HG03432 (cell line): Measurements from ENCODE around the gene ALG1.
"Not testable (repeated sequence)": the region's sequence is repeated elsewhere in the genome, so short reads cannot be mapped to it uniquely, and the experiment has no call there.

Experiments used
- ATAC-seq: cut with Tn5 transposase; IDR thresholded peaks from one replicate; pipeline ENCODE4 v1.9.1; 2021; ENCODE audit warnings: mild to moderate bottlenecking, moderate library complexity; ENCODE audit not compliant: unreplicated experiment

ALG1 gene

DNA sequence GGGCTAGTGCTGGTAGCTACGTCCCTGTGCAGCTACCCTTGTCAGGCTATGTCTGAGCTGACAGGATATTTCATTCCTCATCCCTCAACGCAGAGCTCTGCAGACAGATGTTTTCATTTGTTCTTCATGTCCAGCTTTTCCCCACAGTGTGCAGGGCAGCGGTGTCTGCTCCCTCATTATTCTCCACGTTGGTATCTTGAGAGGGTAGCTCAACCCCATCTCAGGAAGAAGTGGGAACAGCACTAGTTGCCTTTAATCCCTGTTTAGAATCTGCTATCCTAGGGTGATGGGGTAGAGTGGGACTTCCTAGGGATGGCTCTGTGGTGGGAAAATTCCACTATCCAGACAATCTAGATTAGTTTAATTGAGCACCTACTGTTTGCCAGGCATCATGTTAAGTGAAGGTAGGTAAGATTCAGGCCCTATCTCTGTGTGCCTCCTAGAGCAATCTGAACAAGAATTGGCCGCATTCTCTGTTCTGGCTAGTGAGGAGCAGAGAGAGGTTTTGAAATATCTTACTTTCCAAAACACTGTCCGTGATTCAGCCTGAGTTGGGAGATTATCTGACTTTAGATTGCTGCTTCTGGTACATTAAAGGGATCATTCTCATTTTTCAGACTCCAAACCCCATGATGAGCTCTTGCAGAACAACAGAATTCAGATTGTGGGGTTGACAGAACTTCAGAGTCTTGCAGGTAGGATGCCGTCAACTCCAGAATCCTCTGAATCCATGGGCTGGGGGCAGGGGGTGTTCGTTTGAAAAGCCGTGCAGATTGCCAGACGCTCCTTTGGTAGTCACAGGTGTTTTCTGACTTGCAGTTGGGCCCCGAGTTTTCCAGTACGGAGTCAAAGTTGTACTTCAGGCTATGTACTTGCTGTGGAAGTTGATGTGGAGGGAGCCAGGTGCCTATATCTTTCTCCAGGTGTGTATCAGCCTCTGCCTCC is 963 bp downstream of the ALG1 start:
- ATAC-seq = no peak

DNA sequence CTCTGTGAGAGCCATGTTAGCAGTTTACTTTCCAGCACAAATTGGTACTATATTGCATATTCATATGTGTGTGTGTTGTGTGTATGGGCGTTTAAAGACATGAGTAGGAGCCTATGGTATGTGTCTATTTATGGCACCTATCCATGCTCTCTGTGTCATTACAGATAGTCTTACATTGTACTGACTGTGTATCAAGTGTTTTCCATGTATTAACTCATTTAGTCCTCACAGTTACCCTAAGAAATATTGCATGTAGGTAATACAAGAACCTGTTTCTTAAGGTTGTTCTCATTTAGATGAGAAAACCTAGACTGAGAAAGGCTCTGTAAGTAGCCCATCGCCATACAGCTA is 1.6 kb downstream of the ALG1 start:
- ATAC-seq = no peak

DNA sequence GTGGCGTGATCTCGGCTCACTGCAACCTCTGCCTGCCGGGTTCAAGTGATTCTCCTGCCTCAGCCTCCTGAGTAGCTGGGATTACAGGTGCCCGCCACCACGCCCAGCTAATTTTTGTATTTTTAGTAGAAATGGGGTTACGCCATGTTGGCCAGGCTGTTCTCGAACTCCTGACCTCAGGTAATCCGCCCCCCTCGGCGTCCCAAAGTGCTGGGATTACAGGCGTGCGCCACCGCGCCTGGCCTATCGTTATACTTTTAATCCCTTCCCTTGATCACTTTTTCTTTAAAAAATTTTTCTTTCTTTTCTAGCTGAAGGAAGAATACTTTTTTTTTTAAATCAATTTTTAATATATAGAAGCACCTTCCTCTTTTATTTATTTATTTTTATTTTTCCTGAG is 2.1 kb downstream of the ALG1 start:
- ATAC-seq = not testable (repeated sequence)

DNA sequence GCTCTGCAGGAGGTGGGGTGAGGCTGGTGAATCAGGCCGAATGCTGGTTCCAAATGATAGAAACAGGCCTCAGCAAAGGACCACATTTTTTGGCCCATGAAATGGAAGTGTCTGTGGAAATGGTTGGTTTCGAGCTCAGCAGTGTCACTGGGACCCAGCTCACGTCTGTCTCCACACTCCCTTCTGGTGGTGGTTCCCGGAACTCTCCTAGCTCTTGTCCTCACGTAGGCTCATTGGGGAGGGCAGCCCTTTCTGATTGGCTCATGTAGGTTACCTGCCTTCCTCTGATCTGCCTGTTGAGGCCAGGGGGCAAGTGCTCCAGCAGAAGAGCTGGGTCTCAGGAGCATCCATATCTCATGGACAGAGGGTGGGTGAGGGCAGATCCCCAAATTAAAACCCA is 4.0 kb downstream of the ALG1 start:
- ATAC-seq = no peak

GRCh38 chr16:5077304-5077703 is 5.7 kb downstream of the ALG1 start:
- ATAC-seq = no peak

GRCh38 chr16:5078626-5079025 is 7.0 kb downstream of the ALG1 start:
- ATAC-seq = no peak

GRCh38 chr16:5080461-5080860 is 8.8 kb downstream of the ALG1 start:
- ATAC-seq = not testable (repeated sequence)

GRCh38 chr16:5080996-5081395 is 9.4 kb downstream of the ALG1 start:
- ATAC-seq = not testable (repeated sequence)

GRCh38 chr16:5083646-5084045 is 12.0 kb downstream of the ALG1 start:
- not testable (repeated sequence) for ATAC-seq

GRCh38 chr16:5084099-5084731 is 12.6 kb downstream of the ALG1 start:
- ATAC-seq = not testable (repeated sequence)

GRCh38 chr16:5084802-5085201 is 13.2 kb downstream of the ALG1 start:
- ATAC-seq = not testable (repeated sequence)

DNA sequence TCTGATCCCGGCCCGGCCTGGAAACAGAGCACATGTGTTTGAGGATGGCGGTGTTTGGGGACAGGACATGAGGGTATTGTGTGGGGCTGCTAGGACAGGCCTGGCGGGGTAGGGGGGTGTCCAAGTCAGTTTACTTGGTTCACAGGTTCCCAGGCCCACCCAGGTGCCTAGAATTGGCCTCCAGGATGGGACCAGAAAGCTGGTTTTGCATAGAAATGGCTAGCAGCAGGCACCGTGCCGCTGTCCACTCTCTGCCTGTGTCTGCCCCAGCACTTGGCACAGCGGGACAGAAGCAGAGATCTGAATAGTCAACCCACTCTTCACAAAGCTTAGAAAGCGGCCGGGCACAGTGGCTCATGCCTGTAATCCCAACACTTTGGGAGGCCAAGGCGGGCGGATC is 14.1 kb downstream of the ALG1 start:
- not testable (repeated sequence) for ATAC-seq

- not testable (repeated sequence) for ATAC-seq
These were observed 16.6 kb downstream of the ALG1 start for GRCh38 chr16:5088086-5088790.

DNA sequence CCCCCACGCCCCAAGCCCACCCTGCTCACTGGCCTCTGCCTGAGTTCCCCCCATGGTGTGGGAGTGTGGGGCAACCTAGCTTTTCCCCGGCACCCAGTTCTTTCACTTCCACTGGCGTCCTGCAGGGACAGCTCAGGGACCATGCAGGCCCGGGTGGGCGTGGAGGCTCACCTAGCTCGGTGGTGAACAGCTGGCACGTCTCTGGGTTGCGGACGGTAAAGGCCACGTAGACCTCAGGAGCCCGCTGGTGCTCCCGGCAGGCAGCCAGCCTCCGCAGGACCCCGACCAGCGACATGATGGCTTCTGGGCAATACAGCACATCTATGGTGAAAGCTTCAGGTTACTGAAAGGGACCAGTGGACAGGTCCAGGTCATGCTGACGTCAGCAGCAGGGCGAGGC is 17.3 kb downstream of the ALG1 start:
- ATAC-seq = not testable (repeated sequence)

- not testable (repeated sequence) for ATAC-seq
These were observed 18.4 kb downstream of the ALG1 start for GRCh38 chr16:5089911-5090555.

- ATAC-seq = not testable (repeated sequence)
These were observed 18.9 kb downstream of the ALG1 start for GRCh38 chr16:5090592-5090991.

DNA sequence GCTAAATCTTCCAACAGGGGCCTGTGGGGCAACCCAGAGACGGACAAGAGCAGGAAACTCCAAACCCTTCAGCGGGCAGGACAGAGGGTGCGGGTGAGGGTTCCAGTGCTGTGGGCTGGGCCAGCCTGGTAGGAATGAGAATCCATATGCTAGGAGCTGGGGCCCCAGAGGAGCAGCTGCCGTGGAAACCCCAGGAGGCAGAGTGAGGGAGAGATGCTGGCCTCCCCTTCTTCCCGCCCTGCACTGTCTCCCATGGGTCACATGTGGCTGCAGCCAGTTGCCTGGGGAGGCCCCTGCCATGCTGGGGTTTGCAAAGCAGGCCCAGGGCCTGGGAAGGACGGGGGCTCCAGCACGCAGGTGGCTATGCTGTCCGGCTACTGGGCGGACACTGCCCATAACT is 21.4 kb downstream of the ALG1 start:
- not testable (repeated sequence) for ATAC-seq

GRCh38 chr16:5093746-5094145 is 22.1 kb downstream of the ALG1 start:
- ATAC-seq = not testable (repeated sequence)

- not testable (repeated sequence) for ATAC-seq
These were observed 23.6 kb downstream of the ALG1 start for GRCh38 chr16:5095145-5095830.

GRCh38 chr16:5096437-5097060 is 24.9 kb downstream of the ALG1 start:
- not testable (repeated sequence) for ATAC-seq
